ENCODE results near the gene UMAD1. TPM values are rescaled to one million over a fixed set of nuclear protein-coding genes. Genes with fewer than 3 reads are reported as not detected.

UMAD1 gene
- total and polyA plus RNA-seq, 12 donors, result 7.4 to 77.4 (median 24.4) TPM

DNA sequence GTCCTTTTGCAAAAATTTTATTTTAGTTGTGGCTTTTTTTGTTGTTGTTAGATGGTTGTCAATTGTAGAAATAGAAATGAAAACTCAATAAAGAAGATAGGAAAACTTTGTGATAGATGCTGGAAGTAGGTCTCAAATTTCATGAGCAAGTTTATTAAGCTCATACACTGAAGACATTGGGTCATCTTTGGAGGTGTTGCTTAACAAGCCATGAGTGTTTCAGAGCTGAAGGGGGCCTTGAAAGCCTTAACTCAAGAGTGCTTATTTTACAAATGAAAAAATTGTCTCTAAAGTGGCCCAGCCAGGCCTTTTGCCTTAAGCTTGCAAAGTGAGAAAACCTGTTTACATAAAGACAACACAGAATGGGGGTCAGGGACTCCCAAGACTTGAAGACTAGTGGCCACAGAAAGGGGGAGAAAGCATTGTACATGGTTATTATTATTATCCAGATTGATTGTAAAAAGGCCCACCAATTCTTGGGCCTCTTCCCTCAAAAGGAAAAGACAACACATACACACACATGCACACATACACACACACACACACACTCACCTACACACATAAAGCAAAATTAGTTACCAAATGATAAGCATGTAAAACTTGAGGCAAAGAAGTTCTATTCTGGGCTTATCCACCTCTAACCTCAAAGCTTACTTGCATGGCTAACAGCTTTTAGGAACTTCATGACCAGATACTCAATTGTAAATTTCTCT lies 278.3 kb downstream of the UMAD1 start:
- Histone ChIP-seq H3K27me3 (no peaks in the 10 kb centered on the region), H3K9me3 (replicated peaks in 1 of 3) (no peaks in the 10 kb centered on the region), H3K36me3 (replicated peaks in 1 of 2) (no peaks in the 10 kb centered on the region), H3K4me1 (replicated peaks in 1 of 2) (no peaks in the 10 kb centered on the region), H3K4me3 (no peak overlapping the region), H3K27ac (no peak overlapping the region)
- DNase-seq, result no peak
- TF ChIP-seq, protein P1, sequence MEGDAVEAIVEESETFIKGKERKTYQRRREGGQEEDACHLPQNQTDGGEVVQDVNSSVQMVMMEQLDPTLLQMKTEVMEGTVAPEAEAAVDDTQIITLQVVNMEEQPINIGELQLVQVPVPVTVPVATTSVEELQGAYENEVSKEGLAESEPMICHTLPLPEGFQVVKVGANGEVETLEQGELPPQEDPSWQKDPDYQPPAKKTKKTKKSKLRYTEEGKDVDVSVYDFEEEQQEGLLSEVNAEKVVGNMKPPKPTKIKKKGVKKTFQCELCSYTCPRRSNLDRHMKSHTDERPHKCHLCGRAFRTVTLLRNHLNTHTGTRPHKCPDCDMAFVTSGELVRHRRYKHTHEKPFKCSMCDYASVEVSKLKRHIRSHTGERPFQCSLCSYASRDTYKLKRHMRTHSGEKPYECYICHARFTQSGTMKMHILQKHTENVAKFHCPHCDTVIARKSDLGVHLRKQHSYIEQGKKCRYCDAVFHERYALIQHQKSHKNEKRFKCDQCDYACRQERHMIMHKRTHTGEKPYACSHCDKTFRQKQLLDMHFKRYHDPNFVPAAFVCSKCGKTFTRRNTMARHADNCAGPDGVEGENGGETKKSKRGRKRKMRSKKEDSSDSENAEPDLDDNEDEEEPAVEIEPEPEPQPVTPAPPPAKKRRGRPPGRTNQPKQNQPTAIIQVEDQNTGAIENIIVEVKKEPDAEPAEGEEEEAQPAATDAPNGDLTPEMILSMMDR (IDR thresholded peaks at IDR 0.05), result no peak
- TF ChIP-seq POLR2A (IDR thresholded peaks at IDR 0.05), result no peak
- intact Hi-C loops (cut with DNase I), result no loop called here

DNA sequence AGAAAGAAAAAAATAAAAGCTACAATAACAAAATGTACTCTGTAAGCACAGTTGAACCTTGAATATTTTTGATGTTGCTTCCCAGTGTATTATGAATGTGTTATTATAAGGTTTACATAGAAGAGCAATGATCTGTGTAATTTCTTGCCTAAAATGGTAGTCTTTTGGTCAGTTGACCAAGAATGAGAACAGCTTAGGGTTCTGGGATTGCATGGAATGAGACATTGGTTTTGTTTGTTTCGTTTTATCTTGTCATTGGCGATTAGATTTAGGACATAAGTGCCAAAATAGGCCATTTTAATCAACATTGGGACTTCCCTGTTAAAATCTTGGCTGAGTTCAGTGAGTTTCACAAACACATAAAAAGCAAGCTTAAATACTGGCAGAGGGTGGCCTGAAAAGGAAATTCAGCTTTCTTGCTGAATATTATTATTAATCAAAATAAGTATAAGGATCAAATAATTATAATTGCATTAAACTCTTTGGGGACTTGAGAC lies 278.9 kb downstream of the UMAD1 start:
- Histone ChIP-seq H3K36me3 (replicated peaks in 1 of 2) (no peaks in the 10 kb centered on the region), H3K27ac (no peak overlapping the region), H3K4me3 (no peak overlapping the region), H3K4me1 (replicated peaks in 1 of 2) (no peaks in the 10 kb centered on the region), H3K9me3 (replicated peaks in 1 of 3) (no peaks in the 10 kb centered on the region), H3K27me3 (no peaks in the 10 kb centered on the region)
- WGBS, 4 donors, result 74 to 87% (median 79%) methylated on average over 2 of the region's 2 CpGs
- intact Hi-C loops (cut with DNase I), result no loop called here
- no peak for DNase-seq
- TF ChIP-seq, protein P1 (IDR thresholded peaks at IDR 0.05), result no peak
- no peak for TF ChIP-seq POLR2A (IDR thresholded peaks at IDR 0.05)

DNA sequence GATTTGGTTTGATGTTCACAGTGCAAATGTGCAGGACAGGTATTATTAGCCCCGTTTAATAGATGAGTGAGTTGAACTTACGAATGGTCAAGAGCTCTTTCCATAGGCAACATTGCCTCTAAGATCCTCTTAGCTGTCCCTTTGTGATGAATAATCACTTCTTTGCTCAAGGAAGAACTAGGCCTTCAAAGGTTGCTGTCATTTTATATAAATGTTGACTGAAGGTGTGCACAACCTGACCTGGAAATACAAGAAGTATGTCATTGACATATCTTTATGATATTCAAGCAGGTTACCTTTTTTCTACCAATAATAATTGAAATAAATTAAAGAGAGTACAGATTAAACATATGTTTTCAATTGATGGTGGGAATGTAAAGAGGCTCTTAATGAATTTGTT lies 279.5 kb downstream of the UMAD1 start:
- Histone ChIP-seq H3K4me1 (replicated peaks in 1 of 2) (no peaks in the 10 kb centered on the region), H3K27ac (no peak overlapping the region)

DNA sequence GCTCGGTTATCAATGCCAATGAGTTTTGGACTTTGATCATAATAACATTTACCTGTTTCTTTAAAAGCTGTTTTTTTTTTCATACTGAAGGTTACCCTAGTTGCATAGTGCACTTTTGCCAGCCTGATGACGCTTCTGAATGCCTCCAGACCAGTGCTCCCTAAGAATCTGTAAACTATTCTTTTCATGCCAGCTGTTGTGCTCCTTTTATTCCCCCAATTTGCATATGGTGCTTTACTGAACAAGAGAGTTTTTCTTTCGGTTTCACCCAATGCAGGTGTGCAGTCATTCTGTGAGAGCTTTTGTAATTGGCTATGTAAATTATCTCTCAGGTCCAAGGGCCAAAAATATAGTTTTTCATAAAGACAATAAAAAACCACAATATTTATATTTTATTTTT lies 279.9 kb downstream of the UMAD1 start:
- Histone ChIP-seq H3K4me3 (no peak overlapping the region), H3K36me3 (replicated peaks in 1 of 2) (no peaks in the 10 kb centered on the region), H3K27me3 (no peaks in the 10 kb centered on the region), H3K27ac (no peak overlapping the region), H3K4me1 (replicated peaks in 1 of 2) (no peaks in the 10 kb centered on the region), H3K9me3 (replicated peaks in 1 of 3) (no peaks in the 10 kb centered on the region)
- TF ChIP-seq POLR2A (IDR thresholded peaks at IDR 0.05), result no peak
- TF ChIP-seq, protein P1 (IDR thresholded peaks at IDR 0.05), result no peak
- intact Hi-C loops (cut with DNase I), result no loop called here
- no peak for DNase-seq
- WGBS, 4 donors, result 87 to 95% (median 92%) methylated on average over 3 of the region's 3 CpGs

More for the DNA sequence above, 279.5 kb downstream of the UMAD1 start:
- Histone ChIP-seq H3K4me3 (no peak overlapping the region), H3K27me3 (no peaks in the 10 kb centered on the region), H3K9me3 (replicated peaks in 1 of 3) (no peaks in the 10 kb centered on the region), H3K36me3 (replicated peaks in 1 of 2) (no peaks in the 10 kb centered on the region)
- TF ChIP-seq, protein P1 (IDR thresholded peaks at IDR 0.05), result no peak
- no peak for TF ChIP-seq POLR2A (IDR thresholded peaks at IDR 0.05)
- intact Hi-C loops (cut with DNase I), result no loop called here
- no peak for DNase-seq
- WGBS, 4 donors, result 68 to 75% (median 73%) methylated on average over 2 of the region's 2 CpGs
